Heart right ventricle (tissue), 16 donors: ENCODE results near the gene TNNT3. TPM values are rescaled to one million over a fixed set of nuclear protein-coding genes. Genes with fewer than 3 reads are reported as not detected.

Experiments used
- ATAC-seq, 8 donors: fragments of 200-7000 bp; cut with Tn5 transposase; one replicate each; pipeline ENCODE4 v1.9.1; 2020; ENCODE audit warnings: mild to moderate bottlenecking in 8 of 8, moderate library complexity in 8 of 8, moderate number of reproducible peaks in 1 of 8
- DNase-seq, 2 donors: peaks; one replicate each; pipeline ENCODE4 v3.0.0-alpha.2; 2020
- H3K27ac ChIP-seq, 10 donors: fragments of 200-600 bp; sonication (generic) in 2 of 10; one replicate each; pipeline versions ENCODE4 v1.5.0 to v1.8.0; 2020 to 2022; ENCODE audit warnings: mild to moderate bottlenecking in 3 of 10
- H3K27me3 ChIP-seq, 7 donors: fragments of 200-600 bp; one replicate each; pipeline ENCODE4 v1.8.0; 2021 to 2022; ENCODE audit warnings: mild to moderate bottlenecking in 2 of 7
- H3K36me3 ChIP-seq, 9 donors: fragments of 200-600 bp; sonication (generic) in 1 of 9; one replicate each; pipeline versions ENCODE4 v1.5.0 to v1.8.0; 2020 to 2022; ENCODE audit warnings: mild to moderate bottlenecking in 2 of 9
- H3K4me1 ChIP-seq, 9 donors: fragments of 200-600 bp; sonication (generic) in 1 of 9; one replicate each; pipeline versions ENCODE4 v1.5.0 to v1.8.0; 2020 to 2022; ENCODE audit warnings: mild to moderate bottlenecking in 4 of 9
- H3K4me3 ChIP-seq, 10 donors: fragments of 200-600 bp; sonication (generic) in 2 of 10; one replicate each; pipeline versions ENCODE4 v1.5.0 to v1.8.0; 2020 to 2022; ENCODE audit warnings: mild to moderate bottlenecking in 7 of 10, moderate library complexity in 2 of 10
- H3K9me3 ChIP-seq, 11 donors: fragments of 200-600 bp in 10 of 11; sonication (generic) in 2 of 11; one replicate each; pipeline versions ENCODE4 v1.5.0 to v1.8.0; 2013 to 2022; ENCODE audit warnings: mild to moderate bottlenecking in 2 of 11, control low read depth in 1 of 11, moderate library complexity in 1 of 11
- WGBS, 2 donors: extraction: QIAGEN DNeasy Blood & Tissue Kit; methylation state at CpG; one replicate each; pipeline ENCODE4 v1.1.7; 2013; ENCODE audit warnings: inconsistent platforms in 1 of 2; 5-methylcytosine and 5-hydroxymethylcytosine counted together
- intact Hi-C, 10 donors: fragments of 100-400 bp; cut with DNase I; formaldehyde crosslinking; loops; one replicate each; pipeline versions ENCODE4 v1.11.1 to v1.14.2; 2022
- polyA plus RNA-seq, 2 donors: library from polyadenylated mRNA; stranded (reverse); fragments of 200-250 nt; gene quantifications; one replicate each; pipeline ENCODE4 v1.2.3, GENCODE V29; 2013
- total RNA-seq, 10 donors: library from RNA; stranded (reverse); fragmentation: NEBNext Ultra II Directional in 3 of 10; extraction: Animal tissue kit (Norgen Biotek cat#: 25700) in 3 of 10; gene quantifications; one replicate each; pipeline versions ENCODE4 v1.2.1 to v1.2.4, GENCODE V29; 2021 to 2023
- TF ChIP-seq, protein P1 (sequence below), 9 donors: fragments of 200-600 bp; sonication (generic) in 2 of 9; IDR thresholded peaks; one replicate each; pipeline versions ENCODE4 v1.5.0 to v1.8.0; 2021 to 2022; ENCODE audit warnings: antibody characterized with exemption in 9 of 9, mild to moderate bottlenecking in 5 of 9, moderate library complexity in 1 of 9
- donor health status: Arrhythmogenic right ventricular cardiomyopathy.
- donor health status: ischemic (EF 13 %, LVEDD 7.1; RV severe dilation, severe dysfunction).
- donor health status: healthy with polysubstance abuse.
- donor health status: DM: no; HTN: yes; CAD: no.
- donor health status: DM: no; HTN: no; CAD: no.
- donor health status: ischemic (EF 25% LVEDD 6.9; RV normal size, moderate dysfunction).
- donor health status: ischemic (EF 25% LVEDD 5.7; RV mildly dilated, moderate dysfunction).
- donor health status: healthy.
- donor health status: DM: yes; HTN: yes; CAD: no.
- donor health status: Ischemic cardiomyopathy.
- donor health status: ischemic (EF 35%, LVEDD 5.7; RV mildly dilated, moderate dysfunction).
- donor health status: nonischemic (EF 11% LVEDD 7.7; RV severe dilation, severe dysfunction).
- donor health status: DM: yes; HTN: yes; CAD: no.
- donor health status: PGD.
- donor health status: ischemic (EF 29% LVEDD 5.4; RV normal size, mild dysfunction).
- donor health status: nonischemic (EF 23%, LVEDD 6.1; RV moderate dilation, normal function).

Gene TNNT3
- total and polyA plus RNA-seq, 12 donors = 12.5 to 49.9 (median 44.4) TPM

DNA sequence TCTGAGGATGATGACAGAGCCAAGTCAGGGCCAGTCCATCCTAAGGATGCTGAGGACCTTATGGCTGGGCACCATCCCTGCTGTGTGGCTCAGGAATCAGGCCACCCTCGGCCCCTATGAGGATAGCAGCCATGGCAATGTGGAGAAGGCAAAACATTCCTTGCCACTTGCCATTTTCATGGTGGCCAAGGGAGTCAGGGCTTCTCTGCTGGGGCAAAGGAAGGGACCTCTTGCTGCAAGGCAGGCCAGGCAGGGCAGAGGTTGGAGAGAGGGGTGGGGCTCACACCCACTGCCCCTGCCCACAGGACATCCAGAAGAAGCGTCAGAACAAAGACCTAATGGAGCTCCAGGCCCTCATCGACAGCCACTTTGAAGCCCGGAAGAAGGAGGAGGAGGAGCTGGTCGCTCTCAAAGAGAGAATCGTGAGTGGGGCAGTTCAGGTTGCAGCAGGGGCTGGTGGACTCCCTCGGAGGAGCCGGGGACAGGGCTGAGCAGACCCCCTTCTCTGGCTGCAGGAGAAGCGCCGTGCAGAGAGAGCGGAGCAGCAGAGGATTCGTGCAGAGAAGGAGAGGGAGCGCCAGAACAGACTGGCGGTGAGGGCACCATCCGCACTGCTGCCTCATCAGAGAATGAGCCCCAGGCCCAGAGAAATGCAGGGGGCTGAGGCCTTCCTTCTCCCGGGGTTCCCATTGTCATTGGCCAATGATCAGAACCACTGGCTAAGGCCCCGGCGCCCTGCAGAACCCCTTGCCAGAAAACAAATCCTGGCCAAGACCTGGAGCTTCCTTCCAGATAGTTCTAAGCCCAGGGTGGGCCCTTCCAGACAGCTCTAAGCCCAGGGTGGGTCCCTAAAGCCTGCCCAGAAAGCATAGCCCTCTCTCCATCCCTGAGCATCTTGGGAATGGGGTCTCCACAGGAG, 14.2 kb downstream of the TNNT3 start:
- H3K27me3 ChIP-seq = no peaks in the 10 kb centered on the region
- H3K4me1 ChIP-seq = peaks cover 2 to 34% (median 7%) of the 10 kb centered on the region in 9 donors
- H3K36me3 ChIP-seq = peaks cover 0 to 5% (median 0%) of the 10 kb centered on the region in 9 donors
- no peaks in the 10 kb centered on the region for H3K9me3 ChIP-seq
- DNase-seq = no peak
- TF ChIP-seq, protein P1, sequence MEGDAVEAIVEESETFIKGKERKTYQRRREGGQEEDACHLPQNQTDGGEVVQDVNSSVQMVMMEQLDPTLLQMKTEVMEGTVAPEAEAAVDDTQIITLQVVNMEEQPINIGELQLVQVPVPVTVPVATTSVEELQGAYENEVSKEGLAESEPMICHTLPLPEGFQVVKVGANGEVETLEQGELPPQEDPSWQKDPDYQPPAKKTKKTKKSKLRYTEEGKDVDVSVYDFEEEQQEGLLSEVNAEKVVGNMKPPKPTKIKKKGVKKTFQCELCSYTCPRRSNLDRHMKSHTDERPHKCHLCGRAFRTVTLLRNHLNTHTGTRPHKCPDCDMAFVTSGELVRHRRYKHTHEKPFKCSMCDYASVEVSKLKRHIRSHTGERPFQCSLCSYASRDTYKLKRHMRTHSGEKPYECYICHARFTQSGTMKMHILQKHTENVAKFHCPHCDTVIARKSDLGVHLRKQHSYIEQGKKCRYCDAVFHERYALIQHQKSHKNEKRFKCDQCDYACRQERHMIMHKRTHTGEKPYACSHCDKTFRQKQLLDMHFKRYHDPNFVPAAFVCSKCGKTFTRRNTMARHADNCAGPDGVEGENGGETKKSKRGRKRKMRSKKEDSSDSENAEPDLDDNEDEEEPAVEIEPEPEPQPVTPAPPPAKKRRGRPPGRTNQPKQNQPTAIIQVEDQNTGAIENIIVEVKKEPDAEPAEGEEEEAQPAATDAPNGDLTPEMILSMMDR (IDR thresholded peaks at IDR 0.05) = no peak
- H3K27ac ChIP-seq = no peak overlapping the region
- intact Hi-C loops = loop anchor here in 3 of 10 donors (2.0 kb wide), 2 partner anchors 19 to 21 kb away; no protein-coding TSS in a partner anchor
- H3K4me3 ChIP-seq = no peak overlapping the region
- 86% methylated on average over 18 of the region's 18 CpGs for WGBS, 2 donors
- no peak for ATAC-seq

DNA sequence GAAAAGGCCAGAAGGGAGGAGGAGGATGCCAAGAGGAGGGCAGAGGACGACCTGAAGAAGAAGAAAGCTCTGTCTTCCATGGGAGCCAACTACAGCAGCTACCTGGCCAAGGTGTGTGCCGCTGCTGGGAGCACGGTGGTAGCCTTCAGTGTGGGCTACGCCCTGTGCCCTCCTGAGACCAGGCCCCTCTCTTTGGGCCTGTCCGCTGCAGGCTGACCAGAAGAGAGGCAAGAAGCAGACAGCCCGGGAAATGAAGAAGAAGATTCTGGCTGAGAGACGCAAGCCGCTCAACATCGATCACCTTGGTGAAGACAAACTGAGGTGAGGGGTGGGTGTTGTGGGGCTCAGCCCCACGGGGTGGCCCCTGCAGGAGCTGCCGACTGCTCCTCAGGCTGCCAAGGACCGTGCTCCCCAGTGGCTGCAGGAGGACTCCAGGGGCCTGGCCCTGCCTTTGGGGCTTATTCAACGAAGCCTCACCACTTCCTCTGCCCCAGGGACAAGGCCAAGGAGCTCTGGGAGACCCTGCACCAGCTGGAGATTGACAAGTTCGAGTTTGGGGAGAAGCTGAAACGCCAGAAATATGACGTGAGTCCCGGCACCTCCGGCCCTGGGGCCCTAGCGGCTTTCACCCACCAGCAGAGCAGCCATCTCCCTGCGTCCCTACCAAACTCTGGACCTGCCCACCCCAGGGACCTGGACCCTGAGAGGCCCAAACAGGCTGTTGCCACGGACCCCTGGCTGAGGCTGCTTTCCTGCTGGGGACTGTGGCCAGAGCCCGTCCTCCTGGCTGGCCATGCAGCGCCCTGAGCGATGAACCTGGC, 15.0 kb downstream of the TNNT3 start:
- TF ChIP-seq, protein P1 (IDR thresholded peaks at IDR 0.05) = no peak
- intact Hi-C loops = loop anchor here in 1 of 10 donors (2.0 kb wide), 1 partner anchor 22 kb away; no protein-coding TSS in a partner anchor
- DNase-seq (no peak), ATAC-seq (no peak)
- WGBS, 2 donors = 76 to 82% methylated on average over 24 of the region's 24 CpGs
- peaks cover 0 to 5% (median 0%) of the 10 kb centered on the region in 9 donors for H3K36me3 ChIP-seq
- H3K4me1 ChIP-seq = peaks cover 4 to 39% (median 15%) of the 10 kb centered on the region in 9 donors
- no peaks in the 10 kb centered on the region for H3K27me3 ChIP-seq
- H3K4me3 ChIP-seq = no peak overlapping the region
- H3K27ac ChIP-seq = no peak overlapping the region
- H3K9me3 ChIP-seq = no peaks in the 10 kb centered on the region

DNA sequence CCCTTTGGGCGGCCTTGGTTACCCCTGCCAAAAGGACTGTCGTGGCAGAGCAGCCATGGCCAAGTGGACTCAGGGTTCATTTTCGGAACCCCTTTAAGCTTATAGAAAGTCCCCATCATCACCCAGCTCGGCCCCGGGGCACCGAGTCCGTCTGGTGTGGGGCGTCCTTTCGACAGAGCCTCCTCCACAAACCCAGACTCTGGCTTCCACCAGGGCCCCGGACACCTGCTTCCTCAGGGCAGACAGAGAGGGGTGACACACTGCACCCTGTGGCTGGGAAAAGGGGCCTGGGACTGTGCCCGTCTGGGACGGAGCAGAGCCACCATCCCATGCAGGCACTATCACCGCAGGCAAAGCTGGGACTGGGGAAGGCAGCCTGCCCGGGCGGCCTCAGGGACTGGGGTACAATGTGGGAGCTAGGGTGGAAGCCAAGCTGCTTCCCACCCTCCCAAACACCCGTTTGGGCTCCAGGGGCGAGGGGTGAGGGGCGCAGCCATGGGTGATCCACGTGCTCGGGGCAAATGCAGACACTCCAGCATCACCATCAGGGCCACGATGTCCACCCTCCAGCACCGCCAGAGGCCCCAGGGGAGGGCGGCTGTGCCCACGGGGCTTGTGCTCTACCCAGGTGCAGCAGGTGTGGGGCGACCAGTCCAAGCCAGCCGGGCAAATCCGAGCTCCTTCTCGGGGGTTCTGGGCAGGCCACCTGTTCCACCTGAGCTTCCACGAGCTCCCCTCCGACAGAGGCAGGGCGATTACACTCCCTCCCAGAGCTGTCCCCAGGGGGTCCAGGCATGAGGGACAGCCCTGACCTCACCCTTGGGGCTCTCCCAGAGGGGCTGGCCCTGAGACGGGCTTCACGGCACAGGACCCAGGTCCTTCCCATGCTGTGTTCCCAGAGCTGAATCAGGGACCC, 15.9 kb downstream of the TNNT3 start:
- H3K9me3 ChIP-seq = no peaks in the 10 kb centered on the region
- intact Hi-C loops = loop anchor here in 2 of 10 donors (1.0 to 2.0 kb wide), 2 partner anchors 21 to 23 kb away; no protein-coding TSS in a partner anchor
- no peaks in the 10 kb centered on the region for H3K27me3 ChIP-seq
- peaks cover 4 to 34% (median 15%) of the 10 kb centered on the region in 9 donors for H3K4me1 ChIP-seq
- H3K36me3 ChIP-seq = peaks cover 0 to 5% (median 0%) of the 10 kb centered on the region in 9 donors
- no peak for ATAC-seq
- peak in 1 of 2 donors; percentile 10 for DNase-seq
- H3K27ac ChIP-seq = no peak overlapping the region
- H3K4me3 ChIP-seq = no peak overlapping the region
- TF ChIP-seq, protein P1 (IDR thresholded peaks at IDR 0.05) = no peak
- 91 to 92% methylated on average over 33 of the region's 33 CpGs for WGBS, 2 donors
